Airway epithelial cell (primary cell): Measurements from ENCODE around the gene ZNF223. TPM values are rescaled to one million over a fixed set of nuclear protein-coding genes. Genes with fewer than 3 reads are reported as not detected.

Source experiments
- total RNA-seq: library from RNA; depleted of rRNA; stranded (reverse); fragments of >200 nt; gene quantifications from 2 replicates; pipeline ENCODE4 v1.2.3, GENCODE V29; 2015

ZNF223 gene
- 1.9 and 2.9 TPM in 2 replicates for total RNA-seq

GRCh38 chr19:44051650-44052402 is at the start of gene ZNF223:
TSS of gene ZNF223 (plus strand) at chr19:44052036. CDS start at chr19:44055177, 3,141 bp downstream.

GRCh38 chr19:44002566-44003460 is 49.0 kb upstream of the ZNF223 start, which contains the start of gene ZNF230:
TSS of gene ZNF230 (plus strand) at chr19:44002957. CDS start at chr19:44007079, 4,122 bp downstream.

GRCh38 chr19:44025217-44025936 is 26.5 kb upstream of the ZNF223 start, which contains the start of gene ZNF222:
TSS of gene ZNF222 (plus strand) at chr19:44025379. CDS start at chr19:44025437, 58 bp downstream.

GRCh38 chr19:44071824-44072542 is 20.1 kb downstream of the ZNF223 start, which contains the start of gene ZNF284:
TSS of gene ZNF284 (plus strand) at chr19:44072159. CDS start at chr19:44076390, 4,231 bp downstream.

GRCh38 chr19:44093931-44094765 is 42.3 kb downstream of the ZNF223 start, which contains the start of gene ZNF224:
TSS of gene ZNF224 (plus strand) at chr19:44094361. CDS start at chr19:44097874, 3,513 bp downstream.

GRCh38 chr19:44113138-44113783 is 61.4 kb downstream of the ZNF223 start, which contains the start of gene ZNF225:
TSS of gene ZNF225 (plus strand) at chr19:44113399. CDS start at chr19:44115828, 2,429 bp downstream.

Other genes with a start within 250 kb of the ZNF223 start
- gene LYPD5, start 249.6 kb upstream of the ZNF223 start, total RNA-seq, result 3.1 and 6.5 TPM in 2 replicates
- gene ZNF283, start 224.7 kb upstream of the ZNF223 start, total RNA-seq, result 2.0 and 4.7 TPM in 2 replicates
- 0.92 and 0.93 TPM in 2 replicates for gene ZNF404, start 168.1 kb upstream of the ZNF223 start, total RNA-seq
- gene ZNF45, start 116.8 kb upstream of the ZNF223 start, total RNA-seq, result 2.7 and 5.4 TPM in 2 replicates
- gene ZNF221, start 100.8 kb upstream of the ZNF223 start, total RNA-seq, result 0.79 and 1.8 TPM in 2 replicates
- gene ZNF155, start 67.8 kb upstream of the ZNF223 start, total RNA-seq, result 2.8 and 4.7 TPM in 2 replicates
- 1.3 and 1.4 TPM in 2 replicates for gene ZNF230, start 49.1 kb upstream of the ZNF223 start, total RNA-seq
- gene ZNF222, start 26.7 kb upstream of the ZNF223 start, total RNA-seq, result 1.3 and 4.5 TPM in 2 replicates
- 1.6 and 1.7 TPM in 2 replicates for gene ZNF284, start 20.1 kb downstream of the ZNF223 start, total RNA-seq
- 6.1 and 11.7 TPM in 2 replicates for gene ZNF224, start 42.3 kb downstream of the ZNF223 start, total RNA-seq
- gene ZNF225, start 61.4 kb downstream of the ZNF223 start, total RNA-seq, result 1.1 and 1.7 TPM in 2 replicates
- gene ZNF234, start 89.5 kb downstream of the ZNF223 start, total RNA-seq, result 3.3 and 3.6 TPM in 2 replicates
- gene ZNF226, start 113.1 kb downstream of the ZNF223 start, total RNA-seq, result 4.9 and 9.3 TPM in 2 replicates
- 3.1 and 4.9 TPM in 2 replicates for gene ZNF227, start 160.5 kb downstream of the ZNF223 start, total RNA-seq
- 0.07 TPM in 1 of 2 replicates, not detected in the other for gene ZNF233, start 207.8 kb downstream of the ZNF223 start, total RNA-seq